PC-9 (cell line): ENCODE measurements around the gene FAM169A. TPM values are rescaled to one million over a fixed set of nuclear protein-coding genes. Genes with fewer than 3 reads are reported as not detected.
A peak's percentile ranks its signal among the peaks of the same experiment; 100 is the strongest.
"Not testable (repeated sequence)": the region's sequence is repeated elsewhere in the genome, so short reads cannot be mapped to it uniquely, and the experiment has no call there.

ENCODE experiments used
- BruUV-seq: library from RNA; stranded (reverse); fragments of 400-500 nt; replicated peaks from 2 replicates; lab custom pipeline; 2021; lab: Mats Ljungman, UMichigan
- CTCF ChIA-PET: fragments of 300-600 bp; sonication (Branson Sonifier 250); formaldehyde crosslinking; loops from one replicate; lab custom pipeline; 2022; ENCODE audit warnings: antibody characterized with exemption; lab: Charles Lee
- POLR2A ChIA-PET: fragments of 300-600 bp; sonication (Branson Sonifier 250); formaldehyde crosslinking; loops from one replicate; lab custom pipeline; 2022; ENCODE audit warnings: antibody characterized with exemption; ENCODE audit not compliant: unreplicated experiment; lab: Charles Lee
- DNase-seq, 2 experiments: peaks; one replicate each; pipeline versions ENCODE4 v3.0.0 to v3.0.0-alpha.2; 2015 to 2022; ENCODE audit warnings: mixed read lengths in 1 of 2
- H2AFZ ChIP-seq: fragments of 200-600 bp; sonication (generic); 2 replicates; pipeline ENCODE4 v1.8.1; 2017; ENCODE audit warnings: antibody characterized with exemption
- H3F3A ChIP-seq: fragments of 200-600 bp; sonication (generic); 2 replicates; pipeline ENCODE4 v1.8.1; 2017; ENCODE audit warnings: antibody characterized with exemption, mild to moderate bottlenecking, low read depth; ENCODE audit not compliant: insufficient read depth
- H3K27ac ChIP-seq: fragments of 200-600 bp; sonication (generic); 2 replicates; pipeline ENCODE4 v1.6.1; 2016; ENCODE audit warnings: mixed run types
- H3K27me3 ChIP-seq: fragments of 200-600 bp; sonication (generic); 2 replicates; pipeline ENCODE4 v1.6.1; 2016; ENCODE audit warnings: low read depth, mixed run types; ENCODE audit not compliant: insufficient read depth
- H3K36me3 ChIP-seq: fragments of 200-600 bp; sonication (generic); 2 replicates; pipeline ENCODE4 v1.6.1; 2016; ENCODE audit warnings: low read depth, mixed run types
- H3K4me1 ChIP-seq: fragments of 200-600 bp; sonication (generic); replicated peaks from 2 replicates; pipeline ENCODE4 v1.6.1; 2016; ENCODE audit warnings: mixed run types; ENCODE audit not compliant: insufficient read depth
- H3K4me2 ChIP-seq: fragments of 200-600 bp; sonication (generic); 2 replicates; pipeline ENCODE4 v1.6.1; 2017; ENCODE audit warnings: mixed run types
- H3K4me3 ChIP-seq: fragments of 200-600 bp; sonication (generic); 2 replicates; pipeline ENCODE4 v1.6.1; 2016; ENCODE audit warnings: mixed run types
- H3K79me2 ChIP-seq: fragments of 200-600 bp; sonication (generic); 2 replicates; pipeline ENCODE4 v1.6.1; 2017; ENCODE audit warnings: low read depth, mixed run types
- H3K9me2 ChIP-seq: fragments of 200-600 bp; sonication (generic); 2 replicates; pipeline ENCODE4 v1.8.1; 2017; ENCODE audit warnings: mild to moderate bottlenecking; ENCODE audit not compliant: insufficient read depth
- H3K9me3 ChIP-seq: fragments of 200-600 bp; sonication (generic); 2 replicates; pipeline ENCODE4 v1.8.1; 2016; ENCODE audit warnings: low read depth; ENCODE audit not compliant: insufficient read depth
- H4K20me1 ChIP-seq: fragments of 200-600 bp; sonication (generic); 2 replicates; pipeline ENCODE4 v1.8.1; 2017; ENCODE audit not compliant: insufficient read depth
- CTCF ChIP-seq: fragments of 200-600 bp; sonication (generic); conservative IDR thresholded peaks from 2 replicates; pipeline ENCODE4 v1.6.1; 2017; ENCODE audit warnings: mixed run types, antibody characterized with exemption, mild to moderate bottlenecking, moderate library complexity
- EZH2 ChIP-seq: fragments of 200-600 bp; sonication (generic); IDR thresholded peaks from 2 replicates; pipeline ENCODE4 v1.8.0; 2017; ENCODE audit warnings: antibody characterized with exemption, low read depth
- intact Hi-C: fragments of 100-400 bp; cut with micrococcal nuclease; formaldehyde crosslinking; loops from one replicate; pipeline ENCODE4 v1.10.0; 2022; ENCODE audit not compliant: unreplicated experiment
- total RNA-seq: library from RNA; stranded (reverse); gene quantifications from 2 replicates; pipeline ENCODE4 v1.2.3, GENCODE V29; 2021

FAM169A gene
- total RNA-seq, 1 experiment from 2014 or later, result 2.1 TPM

GRCh38 chr5:74904713-74905112 is 38.5 kb upstream of the FAM169A start:
- H3K4me1 ChIP-seq, H4K20me1 ChIP-seq, BruUV-seq, H3K4me2 ChIP-seq, POLR2A ChIA-PET, H3K9me2 ChIP-seq, DNase-seq, H3K4me3 ChIP-seq, H2AFZ ChIP-seq, H3K36me3 ChIP-seq, H3F3A ChIP-seq, H3K27ac ChIP-seq, H3K9me3 ChIP-seq, H3K27me3 ChIP-seq, H3K79me2 ChIP-seq: not testable (repeated sequence)
- intact Hi-C loops, result loop anchor here (5.0 kb wide), 1 partner anchor 232 kb away; no protein-coding TSS in a partner anchor
- CTCF ChIA-PET, result interaction anchor here (0.6 kb wide), 1 partner anchor 77 kb away, joined by 4 read pairs; no protein-coding TSS in a partner anchor

- intact Hi-C loops, result loop anchor here (2.0 to 5.0 kb wide), 2 partner anchors 136 to 231 kb away; partner anchors contain the start of genes GFM2 and NSA2
- Histone ChIP-seq H3K27ac (no peak overlapping the region), H3K9me3 (no peaks in the 10 kb centered on the region), H3F3A (no peaks in the 10 kb centered on the region), H2AFZ (no peak overlapping the region), H4K20me1 (no peaks in the 10 kb centered on the region), H3K36me3 (no peaks in the 10 kb centered on the region), H3K4me3 (no peak overlapping the region), H3K9me2 (no peaks in the 10 kb centered on the region), H3K4me1 (peaks cover 8% of the 10 kb centered on the region; the same call in 1 of the 2 replicates), H3K4me2 (peak overlapping the region; percentile 21; the same call in 1 of the 2 replicates), H3K79me2 (no peaks in the 10 kb centered on the region), H3K27me3 (no peaks in the 10 kb centered on the region)
- DNase-seq, result peak; percentile 67 to 78
- TF ChIP-seq CTCF, result peak; percentile 75
- no peak for TF ChIP-seq EZH2
- BruUV-seq, result no TSS peak
- ChIA-PET POLR2A (no interaction called here), CTCF (no interaction called here)
These were observed 37.1 kb upstream of the FAM169A start for GRCh38 chr5:74903165-74903787.

GRCh38 chr5:74897049-74897448 is 30.9 kb upstream of the FAM169A start:
- ChIA-PET CTCF (no interaction called here), POLR2A (no interaction called here)
- Histone ChIP-seq H3K27ac (no peak overlapping the region), H3F3A (no peaks in the 10 kb centered on the region), H3K79me2 (no peaks in the 10 kb centered on the region), H3K4me1 (no peaks in the 10 kb centered on the region), H3K9me2 (no peaks in the 10 kb centered on the region), H3K36me3 (no peaks in the 10 kb centered on the region), H4K20me1 (no peaks in the 10 kb centered on the region), H3K4me3 (no peak overlapping the region), H2AFZ (no peak overlapping the region), H3K27me3 (no peaks in the 10 kb centered on the region), H3K9me3 (no peaks in the 10 kb centered on the region), H3K4me2 (no peak overlapping the region)
- intact Hi-C loops, result no loop called here
- no TSS peak for BruUV-seq
- DNase-seq, result no peak
- no peak for TF ChIP-seq CTCF
- no peak for TF ChIP-seq EZH2

GRCh38 chr5:74895906-74896305 is 29.7 kb upstream of the FAM169A start:
- DNase-seq, result no peak

More at GRCh38 chr5:74895906-74896305, 29.7 kb upstream of the FAM169A start:
- Histone ChIP-seq H3K4me2 (no peak overlapping the region), H3K9me2 (no peaks in the 10 kb centered on the region), H3K27me3 (no peaks in the 10 kb centered on the region), H3K4me1 (no peaks in the 10 kb centered on the region), H3K9me3 (no peaks in the 10 kb centered on the region), H3K27ac (no peak overlapping the region), H3F3A (no peaks in the 10 kb centered on the region), H3K4me3 (no peak overlapping the region), H2AFZ (no peak overlapping the region), H3K79me2 (no peaks in the 10 kb centered on the region), H4K20me1 (no peaks in the 10 kb centered on the region), H3K36me3 (no peaks in the 10 kb centered on the region)
- intact Hi-C loops, result no loop called here
- ChIA-PET CTCF (no interaction called here), POLR2A (no interaction called here)
- BruUV-seq, result no TSS peak
- TF ChIP-seq EZH2 (no peak), CTCF (no peak)
